G401.6 (cell line): ENCODE data around the gene PHPT1.
"Not testable (repeated sequence)": the region's sequence is repeated elsewhere in the genome, so short reads cannot be mapped to it uniquely, and the experiment has no call there.

ENCODE experiments used
- FAIRE-seq: peaks from 2 replicates; lab custom pipeline; 2012; peaks lifted over from hg19 to GRCh38; lab: Jason Lieb, UNC

Gene PHPT1

DNA sequence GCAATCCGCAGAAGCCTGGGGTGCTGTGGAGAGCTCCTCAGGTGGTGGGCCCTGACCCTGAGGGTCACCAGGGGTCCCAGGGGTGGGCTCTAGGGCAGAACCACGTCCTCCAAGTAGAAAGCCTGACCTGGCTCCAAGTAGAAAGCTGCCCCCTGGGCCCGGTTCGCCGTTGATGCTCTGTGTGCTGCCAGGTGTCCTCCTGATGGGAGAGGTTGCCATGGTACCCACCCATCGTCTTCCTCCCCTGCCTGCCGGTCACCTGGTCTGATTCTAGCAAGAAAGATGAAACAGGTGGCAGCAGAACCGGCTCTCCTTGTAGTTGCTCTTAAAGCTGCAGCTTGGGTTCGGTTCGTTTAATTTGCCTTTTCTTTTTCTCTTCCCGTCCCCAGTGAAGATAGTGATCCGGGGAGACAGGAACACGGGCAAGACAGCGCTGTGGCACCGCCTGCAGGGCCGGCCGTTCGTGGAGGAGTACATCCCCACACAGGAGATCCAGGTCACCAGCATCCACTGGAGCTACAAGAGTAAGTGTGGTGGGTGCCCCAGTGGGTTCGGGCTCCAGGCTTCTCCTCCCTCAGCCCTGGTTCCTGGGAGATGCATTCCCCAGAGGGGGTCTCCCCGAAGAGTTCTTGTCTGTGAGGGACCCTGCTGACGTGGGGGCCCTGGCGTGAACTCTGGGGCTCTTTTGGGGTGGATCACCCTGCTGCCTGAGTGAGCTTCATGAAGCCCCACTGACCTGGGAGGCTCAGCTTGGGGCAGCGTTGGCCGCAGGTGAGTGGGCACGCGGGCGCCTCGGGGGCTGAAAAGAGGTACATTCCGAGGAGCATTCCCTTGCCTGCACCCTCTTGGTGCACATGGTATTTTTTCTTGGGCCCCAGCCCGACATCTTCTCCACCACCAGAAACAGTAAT is 25.8 kb upstream of the PHPT1 start:
- FAIRE-seq, result no peak

DNA sequence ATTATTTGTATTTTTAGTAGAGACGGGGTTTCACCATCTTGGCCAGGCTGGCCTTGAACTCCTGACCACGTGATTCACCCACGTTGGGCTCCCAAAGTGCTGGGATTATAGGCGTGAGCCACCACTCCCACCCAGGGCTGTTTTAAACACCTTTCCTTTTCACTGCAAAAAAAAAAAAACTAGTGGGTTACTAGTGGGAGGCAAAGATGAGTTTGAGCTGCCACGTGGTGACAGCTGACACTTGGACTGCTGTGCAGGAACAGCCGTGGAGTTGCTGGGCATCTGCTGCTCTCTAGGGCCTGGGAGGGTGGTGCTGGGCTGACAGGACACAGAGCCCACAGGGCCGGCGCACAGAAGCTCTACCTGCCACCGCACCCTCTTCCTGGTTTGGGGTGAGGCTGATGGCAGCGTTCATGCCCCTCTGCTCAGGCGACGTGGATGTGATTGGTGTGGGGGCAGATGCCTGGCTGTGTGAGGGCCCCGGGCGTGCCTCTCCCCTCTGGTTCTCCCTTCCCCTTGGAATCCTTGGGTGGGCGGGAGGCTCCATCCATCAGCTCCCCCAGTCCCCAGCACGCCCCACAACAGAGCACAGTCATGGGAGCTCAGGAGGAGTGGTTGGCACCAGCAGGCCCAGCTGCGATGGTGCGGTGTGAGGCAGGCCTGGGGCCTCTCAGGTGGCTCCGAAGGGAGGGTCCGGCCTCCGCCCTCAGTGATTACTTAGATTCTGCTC is 24.5 kb upstream of the PHPT1 start:
- no peak for FAIRE-seq

DNA sequence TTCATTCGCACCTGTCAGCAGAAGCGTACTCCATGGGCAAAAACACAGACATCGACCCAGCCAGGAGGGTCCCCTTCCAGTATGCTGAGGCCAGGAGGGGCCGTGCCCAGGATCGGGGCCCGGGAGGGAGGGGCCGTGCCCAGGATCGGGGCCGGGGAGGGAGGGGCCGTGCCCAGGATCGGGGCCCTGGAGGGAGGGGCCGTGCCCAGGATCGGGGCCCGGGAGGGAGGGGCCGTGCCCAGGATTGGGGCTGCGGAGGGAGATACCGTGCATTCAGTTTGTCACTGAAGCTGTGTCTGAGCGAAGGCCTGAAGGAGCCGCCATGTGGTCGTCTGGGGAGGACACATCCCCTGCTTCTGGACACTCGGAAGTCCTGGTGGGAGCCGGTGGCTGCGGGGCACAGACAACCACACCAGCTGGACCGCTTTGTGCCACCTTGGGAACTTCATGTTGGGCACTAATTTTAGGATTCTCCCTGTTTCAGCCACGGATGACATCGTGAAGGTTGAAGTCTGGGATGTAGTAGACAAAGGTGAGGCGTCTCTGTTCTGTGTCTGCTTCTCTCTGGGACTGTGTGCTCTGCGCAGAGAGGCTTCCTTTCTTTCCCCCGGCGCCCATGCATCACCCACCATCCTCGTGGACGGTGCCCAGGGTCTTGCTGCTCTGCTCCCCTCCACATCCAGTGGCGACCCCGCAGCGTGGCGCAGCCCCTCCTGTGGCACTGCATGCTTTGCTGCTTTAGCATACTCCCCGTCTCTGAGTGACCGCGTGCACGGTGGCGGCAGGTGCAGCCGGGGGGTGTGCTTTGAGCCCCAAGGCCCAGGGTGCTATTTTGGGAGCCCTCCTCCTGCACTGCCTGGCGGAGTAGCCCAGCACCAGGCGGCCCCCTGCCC is 23.7 kb upstream of the PHPT1 start:
- FAIRE-seq, result no peak

DNA sequence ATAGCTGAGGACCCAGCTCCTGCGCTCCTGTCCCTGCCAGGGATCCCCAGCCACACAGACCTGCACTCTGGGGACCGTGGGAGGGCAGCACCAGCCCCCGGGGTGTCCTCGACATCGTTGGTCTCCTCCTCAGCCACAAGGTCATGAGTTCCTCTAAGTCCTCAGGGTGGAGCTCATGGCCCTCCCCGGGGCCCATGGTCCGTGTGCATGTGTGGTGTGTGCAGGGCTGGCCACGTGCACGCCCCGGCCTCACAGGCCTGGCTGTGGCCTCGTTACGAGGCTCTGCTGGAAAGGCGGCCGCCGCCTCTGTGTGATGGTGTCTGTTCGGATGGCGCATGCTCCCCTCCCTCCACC is 23.0 kb upstream of the PHPT1 start:
- FAIRE-seq, result no peak

DNA sequence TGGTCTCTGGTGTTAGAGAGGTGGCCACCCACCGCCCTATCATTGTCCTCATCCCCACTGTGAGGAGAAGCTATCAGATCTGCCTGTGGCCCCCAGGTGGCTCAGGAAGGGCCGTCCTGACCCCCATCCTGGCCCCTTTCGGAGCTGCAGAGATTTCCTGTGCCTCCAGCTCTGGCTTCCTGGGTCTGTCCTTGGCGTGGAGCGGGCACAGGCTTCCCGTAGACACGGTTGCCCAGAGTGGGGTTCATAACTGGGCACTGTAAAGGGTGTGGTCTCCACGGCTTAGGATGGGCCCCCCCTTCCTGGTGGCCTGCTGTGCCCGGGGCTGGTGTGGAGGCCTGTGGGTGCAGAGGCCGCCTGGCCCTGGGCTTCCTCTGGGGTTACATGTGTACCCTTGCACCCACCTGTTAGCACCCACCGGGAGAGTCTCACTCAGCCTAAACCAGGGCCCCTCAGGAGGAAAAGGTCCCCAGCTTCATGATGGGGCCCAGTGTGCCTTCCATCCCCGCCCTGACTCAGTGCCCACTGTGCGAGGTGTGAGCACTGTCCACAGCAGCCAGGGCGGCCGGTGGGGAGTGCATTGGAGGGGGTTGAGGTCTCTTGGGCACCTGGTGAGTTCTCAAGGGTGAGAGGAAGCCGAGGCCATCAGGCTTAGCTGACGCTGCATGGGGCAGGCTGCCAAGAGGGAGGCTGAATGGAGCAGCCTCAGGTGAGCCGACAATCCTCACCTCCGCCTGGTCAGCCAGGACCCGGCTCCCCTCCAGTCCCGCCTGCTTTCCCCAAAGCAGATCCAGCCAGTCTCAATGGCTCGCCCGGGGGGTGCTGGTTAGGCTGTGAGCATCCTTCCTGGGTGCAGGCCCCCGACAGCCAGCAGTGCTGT is 22.3 kb upstream of the PHPT1 start:
- FAIRE-seq, result no peak

DNA sequence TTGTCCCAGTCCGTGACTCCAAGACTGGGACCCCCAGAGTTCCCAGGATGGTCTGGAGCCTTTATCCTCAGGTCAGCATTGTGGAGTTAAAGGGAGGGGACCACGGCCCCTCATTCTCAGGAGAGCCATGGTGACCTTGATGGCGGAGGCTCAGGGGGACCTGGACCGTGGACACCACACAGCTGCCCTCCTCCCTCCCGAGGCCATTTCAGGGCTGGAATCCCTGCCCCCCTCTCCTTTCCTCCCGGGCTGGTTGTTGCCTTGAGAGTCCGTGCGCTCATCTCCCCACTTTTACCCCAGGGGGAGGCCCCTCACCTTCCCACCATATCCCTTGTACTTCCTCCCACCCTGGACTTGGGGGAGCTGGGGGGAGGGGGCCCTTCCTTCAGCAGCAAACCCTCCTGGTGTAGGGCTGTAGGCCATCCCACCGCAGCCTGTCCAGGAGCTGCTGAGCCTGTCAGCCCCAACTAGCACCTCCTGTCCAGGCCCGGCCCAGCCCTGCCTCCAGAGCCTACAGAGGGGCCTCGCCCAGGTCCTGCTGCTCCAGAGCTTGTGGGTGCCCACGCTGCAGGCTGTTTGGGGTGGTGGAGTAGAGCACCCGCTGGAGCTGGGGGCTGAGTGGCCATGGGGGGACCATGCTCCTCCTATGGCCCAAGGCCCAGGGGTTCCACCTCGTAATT is 21.3 kb upstream of the PHPT1 start:
- FAIRE-seq, result no peak

DNA sequence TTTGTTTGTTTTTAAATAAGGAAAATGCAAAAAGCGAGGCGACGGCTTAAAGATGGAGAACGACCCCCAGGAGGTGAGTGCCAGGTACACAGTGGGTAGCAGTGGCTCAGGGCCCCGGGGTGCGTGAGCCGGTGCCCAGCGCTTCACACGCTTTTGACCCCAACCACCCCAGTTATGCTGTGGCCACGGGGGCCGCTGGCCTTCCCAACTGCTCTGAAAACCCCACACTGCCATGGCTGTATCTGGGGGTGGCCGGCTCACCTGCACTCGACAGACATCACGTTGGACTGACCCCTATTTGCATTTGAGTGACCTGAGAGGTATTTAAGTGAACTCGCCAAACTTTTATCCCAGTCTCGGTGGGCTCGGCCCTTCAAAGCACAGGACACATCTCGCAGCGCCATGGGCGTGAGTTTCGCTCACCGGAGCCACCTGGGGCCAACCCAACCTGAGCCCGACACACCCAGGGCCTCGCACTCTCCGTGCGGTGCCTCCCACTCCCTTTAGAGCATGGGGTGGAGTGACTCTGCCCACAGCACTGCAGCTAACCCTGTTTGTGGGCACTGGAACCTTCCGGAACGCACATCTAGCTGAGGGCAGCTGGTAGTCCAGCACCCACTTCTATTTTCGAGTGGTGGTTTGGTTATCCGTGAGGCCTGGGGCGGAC is 20.6 kb upstream of the PHPT1 start:
- FAIRE-seq, result no peak

DNA sequence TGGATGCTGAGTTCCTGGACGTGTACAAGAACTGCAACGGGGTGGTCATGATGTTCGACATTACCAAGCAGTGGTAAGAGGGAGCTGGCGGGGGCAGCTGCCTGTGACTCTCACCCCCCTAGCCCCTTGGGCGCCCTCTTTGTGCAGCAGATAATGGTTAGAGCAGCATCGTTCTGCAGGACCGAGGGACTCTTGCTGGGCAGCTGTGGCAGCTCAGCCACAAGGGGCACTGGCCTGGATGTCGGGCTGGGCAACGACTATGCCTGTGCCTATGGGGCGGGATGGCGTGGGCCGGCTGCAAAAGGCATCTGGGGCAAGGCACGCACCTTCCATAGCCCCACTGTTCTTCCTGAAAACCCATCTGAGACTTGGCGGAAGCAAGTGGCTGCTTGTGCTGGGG is 19.8 kb upstream of the PHPT1 start:
- FAIRE-seq, result no peak

DNA sequence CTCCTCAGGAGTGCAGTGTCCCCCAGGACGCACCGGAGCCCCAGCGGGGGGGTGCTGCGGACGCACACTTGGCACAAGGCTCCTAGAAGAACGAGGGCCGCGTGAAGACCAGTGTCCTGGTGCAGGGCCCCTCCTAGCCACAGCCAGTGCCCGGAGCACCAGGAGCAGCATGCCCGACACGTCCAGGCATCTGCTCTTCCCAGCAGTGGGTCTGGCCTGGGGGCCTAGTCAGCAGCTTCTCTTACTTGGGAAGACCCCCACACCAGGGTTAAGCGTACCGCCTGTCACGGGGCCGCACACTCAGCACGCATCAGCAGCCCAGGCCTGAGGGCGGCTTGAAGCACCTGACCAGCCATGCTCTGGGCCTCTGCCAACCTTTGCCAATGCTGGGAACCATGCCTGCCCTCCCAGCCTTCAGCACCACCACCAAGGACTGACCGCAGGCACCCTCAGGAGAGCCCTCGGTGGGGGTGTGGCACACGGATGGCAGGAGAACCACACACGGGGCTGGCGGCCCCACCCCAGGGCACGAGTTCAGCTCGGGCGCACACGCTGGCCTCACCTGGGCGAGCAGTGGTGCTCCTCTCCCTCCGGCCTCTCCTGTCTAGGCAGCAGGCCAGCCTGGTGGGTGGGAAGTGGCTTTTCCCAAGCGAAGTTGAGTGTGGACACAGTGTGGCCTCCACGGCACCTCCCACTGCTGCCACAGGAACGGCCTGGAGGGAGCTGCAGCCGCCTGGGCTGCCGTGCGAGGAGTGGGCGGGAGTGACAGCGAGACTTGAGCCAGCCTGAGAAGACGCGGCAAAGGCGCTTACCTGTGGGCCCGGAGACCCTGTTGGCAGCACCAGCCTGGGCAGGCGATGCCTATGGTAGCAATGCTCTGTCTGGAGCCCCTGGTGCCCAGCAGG is 19.0 kb upstream of the PHPT1 start:
- FAIRE-seq, result no peak

DNA sequence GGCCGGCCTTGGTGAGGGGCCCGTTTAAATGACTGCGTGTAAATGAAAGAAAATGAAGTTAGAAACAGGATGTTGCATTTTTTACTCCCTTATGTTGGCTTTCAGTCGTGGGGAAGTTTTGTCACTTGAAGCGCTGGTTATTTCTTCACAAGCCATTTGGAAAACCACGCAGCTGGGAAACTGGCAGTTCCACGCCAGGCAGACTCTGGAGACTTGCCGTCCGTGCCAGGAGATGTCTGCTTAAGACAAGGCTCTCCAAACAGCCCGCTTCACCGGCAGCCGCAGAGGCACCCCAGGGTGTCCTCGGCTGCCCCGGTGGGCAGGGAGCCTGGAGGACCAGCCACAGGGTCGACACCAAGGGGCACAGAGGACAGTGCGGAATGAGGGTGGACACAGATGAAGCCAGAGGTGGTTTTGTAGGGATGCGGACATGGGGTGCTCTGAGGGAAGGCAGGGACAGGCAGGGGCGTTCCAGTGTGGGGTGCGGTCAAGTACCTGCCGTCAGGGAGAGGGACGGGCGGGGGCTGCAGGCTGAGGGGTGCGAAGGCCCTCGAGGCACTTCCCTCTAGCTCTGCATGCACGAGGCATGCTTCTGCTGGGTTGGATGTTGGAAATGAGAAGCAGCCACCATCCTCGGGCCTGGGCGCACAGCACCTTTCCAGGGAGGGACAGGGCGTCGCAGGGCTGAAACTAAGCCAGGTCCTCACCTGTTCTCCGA is 18.0 kb upstream of the PHPT1 start:
- no peak for FAIRE-seq

DNA sequence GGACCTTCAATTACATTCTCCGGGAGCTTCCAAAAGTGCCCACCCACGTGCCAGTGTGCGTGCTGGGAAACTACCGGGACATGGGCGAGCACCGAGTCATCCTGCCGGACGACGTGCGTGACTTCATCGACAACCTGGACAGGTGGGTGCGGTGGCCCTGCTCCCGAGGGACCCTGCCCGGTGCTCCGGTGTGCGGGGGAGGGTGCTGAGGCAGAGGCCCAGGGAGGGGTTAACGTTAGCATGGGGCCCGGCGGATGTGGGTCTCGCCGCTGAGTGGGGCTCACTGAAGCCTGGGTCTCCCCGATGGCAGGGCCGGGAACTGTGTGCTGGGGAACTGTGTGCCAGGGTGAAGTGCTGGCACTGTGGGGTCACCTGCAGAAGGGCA is 17.5 kb upstream of the PHPT1 start:
- FAIRE-seq, result no peak

DNA sequence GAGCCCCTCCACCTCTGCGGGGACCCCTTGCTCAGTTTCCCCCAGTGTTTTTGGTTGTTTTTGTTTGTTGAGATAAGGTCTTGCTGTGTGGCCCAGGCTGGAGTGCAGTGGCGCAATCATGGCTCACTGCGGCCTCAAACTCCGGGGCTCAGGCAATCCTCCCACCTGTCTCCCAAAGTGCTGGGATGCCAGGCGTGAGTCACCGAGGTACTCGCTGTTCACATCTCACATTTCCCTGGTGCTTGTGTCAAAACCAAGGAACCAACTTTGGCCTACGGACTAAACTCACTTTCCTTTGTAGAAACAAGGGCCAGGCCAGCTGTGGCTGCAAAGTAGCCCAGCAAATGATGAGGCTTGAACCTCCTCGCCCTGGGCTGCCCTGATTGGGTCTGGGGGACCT is 16.6 kb upstream of the PHPT1 start:
- FAIRE-seq, result no peak

DNA sequence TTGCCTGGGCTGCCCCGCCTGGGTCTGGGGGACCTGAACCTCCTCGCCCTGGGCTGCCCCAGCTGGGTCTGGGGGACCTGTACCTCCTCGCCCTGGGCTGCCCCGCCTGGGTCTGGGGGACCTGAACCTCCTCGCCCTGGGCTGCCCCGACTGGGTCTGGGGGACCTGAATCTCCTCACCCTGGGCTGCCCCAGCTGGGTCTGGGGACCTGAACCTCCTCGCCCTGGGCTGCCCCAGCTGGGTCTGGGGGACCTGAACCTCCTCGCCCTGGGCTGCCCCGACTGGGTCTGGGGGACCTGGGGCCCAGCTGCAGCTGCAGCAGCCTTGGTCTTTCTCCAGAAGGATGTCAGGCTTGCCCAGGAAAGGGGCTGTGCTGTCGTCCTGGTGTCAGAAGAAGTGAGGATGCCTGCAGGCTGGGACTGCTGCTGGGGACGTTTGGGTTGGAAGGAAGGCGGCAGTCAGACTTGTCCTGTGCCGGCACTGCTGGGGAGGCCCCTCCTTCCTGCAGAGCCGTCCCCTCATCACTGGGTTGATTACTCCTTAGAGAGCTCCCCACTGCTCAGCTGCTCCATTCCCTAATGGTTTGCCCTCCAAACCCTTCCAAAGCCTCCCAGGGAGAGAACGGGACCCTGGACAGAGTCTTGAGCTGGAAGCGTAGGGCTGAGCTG is 15.7 kb upstream of the PHPT1 start:
- not testable (repeated sequence) for FAIRE-seq

DNA sequence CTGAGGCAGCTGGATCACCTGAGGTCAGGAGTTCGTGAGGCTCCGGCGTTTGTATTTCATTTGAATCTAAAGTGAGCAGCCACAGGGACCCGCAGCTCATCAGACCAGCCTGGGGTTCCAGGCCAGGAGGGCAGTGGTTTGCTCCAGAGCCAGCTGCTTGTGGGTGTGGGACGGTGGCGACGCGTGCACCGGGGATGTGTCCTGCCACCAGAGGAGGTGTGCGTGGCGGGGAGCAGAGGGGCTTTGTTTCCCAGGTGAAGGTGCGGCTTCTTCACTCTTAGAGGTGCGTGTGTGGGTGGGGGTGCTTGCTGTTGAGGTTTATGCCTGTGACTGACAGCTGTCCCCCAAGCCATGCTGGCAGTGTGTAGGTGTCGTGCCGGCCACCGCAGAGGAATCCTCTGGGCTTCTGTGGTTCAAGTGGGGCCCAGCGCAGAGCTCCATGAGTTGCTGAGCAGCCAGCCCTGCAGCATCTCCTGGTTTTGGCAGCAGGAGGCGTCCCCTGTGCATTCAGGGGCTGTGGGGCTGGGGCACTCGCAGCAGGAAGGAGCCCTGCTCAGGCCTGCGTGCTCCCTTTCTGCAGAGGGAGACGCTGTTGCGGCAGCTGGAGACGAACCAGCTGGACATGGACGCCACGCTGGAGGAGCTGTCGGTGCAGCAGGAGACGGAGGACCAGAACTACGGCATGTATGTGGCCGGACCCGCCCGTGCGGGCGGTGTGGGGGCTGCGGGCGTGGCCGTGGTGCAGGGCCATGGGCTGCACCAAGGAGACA is 13.9 kb upstream of the PHPT1 start:
- FAIRE-seq, result no peak

DNA sequence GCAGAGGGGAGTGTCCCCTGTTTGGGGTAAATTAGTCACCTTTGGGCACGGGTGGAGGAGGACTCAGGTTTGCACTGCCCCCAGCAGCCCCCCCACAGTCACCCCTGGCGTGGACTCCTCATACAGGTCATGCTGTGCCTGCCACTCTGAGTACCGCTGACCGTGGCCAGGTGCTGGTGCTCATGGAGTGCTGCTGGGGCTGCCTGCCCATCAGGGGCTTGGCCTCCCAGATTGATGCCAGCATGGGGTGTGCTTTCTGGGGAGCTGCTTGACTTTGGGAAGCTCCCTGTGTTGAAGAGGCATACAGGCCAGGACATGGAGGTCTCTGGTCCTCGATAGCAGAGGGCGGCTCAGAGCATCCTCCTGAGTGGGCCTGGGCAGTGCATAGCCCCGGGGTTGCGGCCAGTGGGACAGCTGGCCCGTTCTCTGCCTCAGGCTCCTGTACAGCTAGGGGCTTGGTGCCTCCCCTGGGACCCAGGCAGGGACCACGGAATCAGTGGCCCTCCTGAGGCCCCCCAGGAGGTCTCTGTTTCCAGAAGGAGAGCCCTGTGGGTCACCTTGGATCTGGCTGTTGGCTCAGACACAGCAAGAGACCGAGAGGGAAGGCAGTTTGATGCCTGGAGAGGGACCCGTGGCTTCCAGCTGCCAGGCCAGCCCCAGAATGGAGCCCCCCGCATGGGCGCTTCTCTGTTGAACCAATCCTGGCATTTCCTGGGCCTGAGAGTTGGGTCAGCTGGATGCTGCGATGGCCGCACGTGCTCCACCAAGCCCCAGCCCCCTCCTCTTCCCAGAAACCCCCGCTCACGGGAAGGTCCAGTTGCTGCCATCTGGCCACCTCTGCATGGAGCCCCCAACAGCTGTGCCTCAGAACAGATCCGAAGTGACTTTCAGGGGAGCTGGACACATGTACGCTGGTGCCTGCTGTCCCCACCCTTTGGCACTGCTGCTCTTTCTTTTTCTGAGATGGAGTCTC is 13.0 kb upstream of the PHPT1 start:
- FAIRE-seq, result no peak

DNA sequence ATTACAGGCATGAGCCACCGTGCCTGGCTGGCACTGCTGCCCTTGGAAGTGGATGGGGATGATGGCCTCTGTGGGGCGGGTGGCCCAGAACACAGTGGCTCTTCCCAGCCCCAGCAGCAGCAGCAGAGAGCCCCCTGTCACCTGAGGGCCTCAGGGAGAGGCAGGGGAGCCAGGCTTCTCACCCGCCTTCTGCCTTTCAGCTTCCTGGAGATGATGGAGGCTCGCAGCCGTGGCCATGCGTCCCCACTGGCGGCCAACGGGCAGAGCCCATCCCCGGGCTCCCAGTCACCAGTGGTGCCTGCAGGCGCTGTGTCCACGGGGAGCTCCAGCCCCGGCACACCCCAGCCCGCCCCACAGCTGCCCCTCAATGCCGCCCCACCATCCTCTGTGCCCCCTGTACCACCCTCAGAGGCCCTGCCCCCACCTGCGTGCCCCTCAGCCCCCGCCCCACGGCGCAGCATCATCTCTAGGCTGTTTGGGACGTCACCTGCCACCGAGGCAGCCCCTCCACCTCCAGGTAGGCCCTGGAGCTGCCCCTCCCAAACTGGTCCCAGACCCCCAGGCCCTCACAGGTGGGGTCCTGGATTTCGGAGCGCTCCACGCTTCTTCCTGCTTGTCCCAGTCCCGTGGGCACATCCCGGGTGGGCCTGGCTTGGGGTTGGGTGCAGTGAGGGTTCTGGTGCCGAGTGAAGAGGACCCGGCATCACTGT is 11.9 kb upstream of the PHPT1 start:
- FAIRE-seq, result no peak
